GM12865 (cell line): ENCODE results near the gene RAPGEF1.

ENCODE experiments used
- DNase-seq: peaks from one replicate; pipeline ENCODE4 v3.0.0; 2010; ENCODE audit warnings: low read depth
- H3K4me3 ChIP-seq: 2 replicates; pipeline ENCODE4 v1.5.1; 2011; ENCODE audit warnings: mild to moderate bottlenecking, low read depth, low read length, control low read depth
- CTCF ChIP-seq: IDR thresholded peaks from 2 replicates; pipeline ENCODE4 v1.5.1; 2011; ENCODE audit warnings: low read length, control low read depth, low read depth, inconsistent platforms; ENCODE audit not compliant: insufficient read depth; ENCODE audit errors: missing control alignments

The RAPGEF1 gene, protein sequence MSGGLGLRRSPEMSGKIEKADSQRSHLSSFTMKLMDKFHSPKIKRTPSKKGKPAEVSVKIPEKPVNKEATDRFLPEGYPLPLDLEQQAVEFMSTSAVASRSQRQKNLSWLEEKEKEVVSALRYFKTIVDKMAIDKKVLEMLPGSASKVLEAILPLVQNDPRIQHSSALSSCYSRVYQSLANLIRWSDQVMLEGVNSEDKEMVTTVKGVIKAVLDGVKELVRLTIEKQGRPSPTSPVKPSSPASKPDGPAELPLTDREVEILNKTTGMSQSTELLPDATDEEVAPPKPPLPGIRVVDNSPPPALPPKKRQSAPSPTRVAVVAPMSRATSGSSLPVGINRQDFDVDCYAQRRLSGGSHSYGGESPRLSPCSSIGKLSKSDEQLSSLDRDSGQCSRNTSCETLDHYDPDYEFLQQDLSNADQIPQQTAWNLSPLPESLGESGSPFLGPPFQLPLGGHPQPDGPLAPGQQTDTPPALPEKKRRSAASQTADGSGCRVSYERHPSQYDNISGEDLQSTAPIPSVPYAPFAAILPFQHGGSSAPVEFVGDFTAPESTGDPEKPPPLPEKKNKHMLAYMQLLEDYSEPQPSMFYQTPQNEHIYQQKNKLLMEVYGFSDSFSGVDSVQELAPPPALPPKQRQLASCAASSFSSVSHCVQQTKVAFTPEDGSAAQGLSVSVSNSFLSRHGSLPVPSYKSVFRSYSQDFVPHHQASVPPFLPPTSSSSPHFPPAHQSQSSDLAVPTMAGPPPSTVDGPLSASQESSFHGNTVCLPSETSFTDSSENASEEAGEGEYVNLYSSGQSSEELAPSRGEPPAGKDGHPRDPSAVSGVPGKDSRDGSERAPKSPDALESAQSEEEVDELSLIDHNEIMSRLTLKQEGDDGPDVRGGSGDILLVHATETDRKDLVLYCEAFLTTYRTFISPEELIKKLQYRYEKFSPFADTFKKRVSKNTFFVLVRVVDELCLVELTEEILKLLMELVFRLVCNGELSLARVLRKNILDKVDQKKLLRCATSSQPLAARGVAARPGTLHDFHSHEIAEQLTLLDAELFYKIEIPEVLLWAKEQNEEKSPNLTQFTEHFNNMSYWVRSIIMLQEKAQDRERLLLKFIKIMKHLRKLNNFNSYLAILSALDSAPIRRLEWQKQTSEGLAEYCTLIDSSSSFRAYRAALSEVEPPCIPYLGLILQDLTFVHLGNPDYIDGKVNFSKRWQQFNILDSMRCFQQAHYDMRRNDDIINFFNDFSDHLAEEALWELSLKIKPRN (N-terminal part only)

DNA sequence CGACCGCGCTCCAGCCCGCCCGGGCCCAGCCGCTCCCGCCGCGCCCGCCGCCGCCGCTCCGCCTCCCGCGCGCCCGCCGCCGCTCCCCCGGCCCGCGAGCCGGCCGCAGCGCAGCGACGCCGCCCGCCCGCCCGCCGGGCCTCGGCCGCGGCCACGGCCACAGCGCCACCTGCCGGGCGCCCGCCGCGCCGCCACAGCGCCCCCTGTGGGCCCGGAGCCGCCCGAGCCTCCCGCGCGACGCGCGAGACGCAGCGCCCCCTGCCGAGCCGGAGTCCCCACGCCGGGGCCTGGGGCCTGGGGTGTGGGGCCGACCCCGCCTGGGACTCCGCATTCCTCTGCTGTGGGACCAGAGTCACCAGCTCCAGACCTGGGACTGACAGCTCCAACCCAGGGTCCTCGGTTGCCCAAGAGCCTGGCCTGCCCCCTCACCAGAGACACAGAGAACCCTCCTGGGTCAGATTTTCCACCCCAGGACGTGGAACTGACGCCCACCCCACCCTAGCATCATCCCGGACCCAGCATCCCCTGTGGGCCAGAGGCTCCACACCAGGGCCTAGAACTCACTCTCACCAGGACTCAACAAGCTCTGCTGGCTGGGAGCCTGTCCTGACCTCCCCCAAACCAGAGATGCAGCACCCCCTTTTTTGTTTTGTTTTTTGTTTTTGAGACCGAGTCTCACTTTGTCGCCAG is at the start of gene RAPGEF1:
RAPGEF1 (minus strand) TSS at position 118 of the 690 bp plus-strand sequence. CDS start 246 bp downstream, outside the sequence.
- peak within 1 kb of the TSS; percentile 65 for H3K4me3 ChIP-seq
- DNase-seq: peak; percentile 73
- TF ChIP-seq CTCF: peak; percentile 88

DNA sequence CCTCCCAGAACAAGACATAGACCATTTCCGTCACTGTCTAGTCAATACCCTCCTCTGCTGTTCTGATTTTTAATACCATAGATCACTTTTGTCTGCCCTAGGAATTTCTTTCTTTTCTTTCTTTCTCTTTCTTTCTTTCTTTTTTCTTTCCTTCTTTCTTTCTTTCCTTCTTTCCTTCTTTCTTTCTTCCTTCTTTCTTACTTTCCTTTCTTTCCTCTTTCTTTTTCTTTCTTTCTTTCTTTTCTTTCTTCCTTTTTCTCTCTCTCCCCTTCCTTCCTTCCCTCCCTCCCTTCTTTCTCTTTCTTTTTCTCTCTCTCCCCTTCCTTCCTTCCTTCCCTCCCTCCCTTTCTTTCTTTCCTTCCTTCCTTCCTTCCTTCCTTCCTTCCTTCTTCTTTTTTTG is 49.0 kb upstream of the RAPGEF1 start:
- DNase-seq: no peak
- H3K4me3 ChIP-seq: no peak overlapping the region
- no peak for TF ChIP-seq CTCF

DNA sequence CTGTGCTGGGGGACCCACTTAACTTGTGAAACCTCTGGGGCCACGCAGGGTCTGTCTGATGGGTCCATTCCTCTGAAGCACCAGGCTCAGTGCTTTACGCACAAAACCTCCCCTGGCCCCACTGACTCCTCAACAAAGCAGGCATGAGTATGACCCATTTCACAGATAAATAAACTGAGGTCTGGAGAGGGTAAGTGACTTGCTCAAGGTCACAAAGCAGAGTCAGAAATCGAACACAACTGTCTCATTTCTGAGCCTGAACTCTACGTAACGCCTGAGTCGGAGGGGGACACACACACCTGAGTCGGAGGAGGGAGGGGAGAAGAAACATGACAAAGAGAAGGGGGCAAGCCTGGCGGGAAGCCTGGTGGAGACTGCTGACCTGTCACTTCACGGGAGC is 48.0 kb upstream of the RAPGEF1 start:
- no peak for TF ChIP-seq CTCF
- no peak overlapping the region for H3K4me3 ChIP-seq
- DNase-seq: no peak

- TF ChIP-seq CTCF: no peak
- no peak overlapping the region for H3K4me3 ChIP-seq
- no peak for DNase-seq
Measured at GRCh38 chr9:131784748-131785501, 45.0 kb upstream of the RAPGEF1 start.

- H3K4me3 ChIP-seq: no peak overlapping the region
- no peak for TF ChIP-seq CTCF
- DNase-seq: peak; percentile 49
Measured at GRCh38 chr9:131781069-131781468, 41.2 kb upstream of the RAPGEF1 start.
